ENCODE data around the gene TRHDE.

- TF ChIP-seq YY1 (IDR thresholded peaks at IDR 0.05; ENCODE audit: insufficient read depth, insufficient read length): no peak
- TF ChIP-seq SUZ12 (IDR thresholded peaks at IDR 0.05; ENCODE audit: extremely low read depth, insufficient read depth, insufficient read length): no peak
These were observed 370.5 kb downstream of the TRHDE start for GRCh38 chr12:72642706-72643105.
